Kidney (tissue), 14 donors: ENCODE data around the gene EEIG2. TPM values are rescaled to one million over a fixed set of nuclear protein-coding genes. Genes with fewer than 3 reads are reported as not detected.
A peak's percentile ranks its signal among the peaks of the same experiment; 100 is the strongest.
"Not testable (repeated sequence)": the region's sequence is repeated elsewhere in the genome, so short reads cannot be mapped to it uniquely, and the experiment has no call there.

Experiments
- DNase-seq, 5 donors: peaks; one replicate each; pipeline ENCODE4 v3.0.0-alpha.2; 2013 to 2020
- FAIRE-seq: peaks from 2 replicates; lab custom pipeline; 2012; peaks lifted over from hg19 to GRCh38; lab: Jason Lieb, UNC
- H3K27ac ChIP-seq, 2 donors: one replicate each; pipeline ENCODE4 v1.7.0; 2013; ENCODE audit warnings: low read depth in 2 of 2, low read length in 2 of 2, inconsistent platforms in 1 of 2
- H3K27me3 ChIP-seq: one replicate; pipeline ENCODE4 v1.7.1; 2013; ENCODE audit warnings: low read length, inconsistent platforms; ENCODE audit not compliant: control insufficient read depth, insufficient read depth
- H3K36me3 ChIP-seq, 3 donors: one replicate each; pipeline versions ENCODE4 v1.7.0 to v1.7.1; 2013; ENCODE audit warnings: low read length in 3 of 3, control low read depth in 1 of 3, inconsistent platforms in 1 of 3; ENCODE audit not compliant: insufficient read depth in 3 of 3, control insufficient read depth in 2 of 3
- H3K4me1 ChIP-seq, 3 donors: one replicate each; pipeline versions ENCODE4 v1.7.0 to v1.7.1; 2013; ENCODE audit warnings: low read length in 3 of 3, inconsistent platforms in 1 of 3, low read depth in 1 of 3; ENCODE audit not compliant: control insufficient read depth in 2 of 3, insufficient read depth in 2 of 3
- H3K4me3 ChIP-seq, 3 donors: one replicate each; pipeline versions ENCODE4 v1.7.0 to v1.8.1; 2013; ENCODE audit warnings: low read length in 3 of 3, control low read depth in 1 of 3, inconsistent platforms in 1 of 3
- H3K9ac ChIP-seq, 3 donors: one replicate each; pipeline versions ENCODE4 v1.7.0 to v1.7.1; 2013; ENCODE audit warnings: low read length in 3 of 3, control low read depth in 1 of 3, inconsistent platforms in 1 of 3
- H3K9me3 ChIP-seq, 3 donors: one replicate each; pipeline versions ENCODE4 v1.7.0 to v1.7.1; 2013; ENCODE audit warnings: low read length in 3 of 3, control low read depth in 1 of 3, inconsistent platforms in 1 of 3; ENCODE audit not compliant: control insufficient read depth in 2 of 3, insufficient read depth in 1 of 3
- intact Hi-C: fragments of 100-400 bp; cut with DNase I; formaldehyde crosslinking; loops from one replicate; pipeline ENCODE4 v1.11.1; 2022
- polyA plus RNA-seq: library from polyadenylated mRNA; stranded (reverse); fragments of 350-450 nt; fragmentation: Illumina TruSeq; extraction: RNeasy Lipid Tissue Mini Kit (QIAGEN cat#74804); gene quantifications from one replicate; pipeline ENCODE4 v1.2.3, GENCODE V29; 2014; ENCODE audit warnings: low read depth, low replicate concordance; ENCODE audit not compliant: insufficient read depth
- total RNA-seq: library from RNA; stranded (reverse); fragmentation: NEBNext Ultra II Directional; extraction: Animal tissue kit (Norgen Biotek cat#: 25700); gene quantifications from one replicate; pipeline ENCODE4 v1.2.1, GENCODE V29; 2021
- TF ChIP-seq, protein P1 (sequence below): IDR thresholded peaks from 3 replicates; pipeline ENCODE4 v1.5.1; 2012; ENCODE audit warnings: mild to moderate bottlenecking, moderate library complexity, borderline replicate concordance; ENCODE audit not compliant: insufficient read depth; ENCODE audit errors: extremely low read depth
- donor health status: control.
- donor health status: control.
- donor health status: control.
- donor health status: control.
- donor health status: control.
- donor health status: DM: yes; HTN: yes; CAD: no.
- donor health status: Normal renal cell carcinoma (clear cell type).

Gene EEIG2
- total and polyA plus RNA-seq, 2 donors from 2014 or later = 1.7 to 8.3 TPM

GRCh38 chr1:108533351-108534083 is 26.4 kb upstream of the EEIG2 start:
- Histone ChIP-seq H3K36me3 (no peaks in the 10 kb centered on the region), H3K27me3 (no peaks in the 10 kb centered on the region), H3K4me1 (no peaks in the 10 kb centered on the region), H3K4me3 (no peak overlapping the region), H3K27ac (no peak overlapping the region), H3K9ac (no peak overlapping the region), H3K9me3 (no peaks in the 10 kb centered on the region)
- FAIRE-seq = no peak
- peak in 2 of 5 donors; percentile 27 to 33 for DNase-seq
- intact Hi-C loops = no loop called here
- TF ChIP-seq, protein P1, sequence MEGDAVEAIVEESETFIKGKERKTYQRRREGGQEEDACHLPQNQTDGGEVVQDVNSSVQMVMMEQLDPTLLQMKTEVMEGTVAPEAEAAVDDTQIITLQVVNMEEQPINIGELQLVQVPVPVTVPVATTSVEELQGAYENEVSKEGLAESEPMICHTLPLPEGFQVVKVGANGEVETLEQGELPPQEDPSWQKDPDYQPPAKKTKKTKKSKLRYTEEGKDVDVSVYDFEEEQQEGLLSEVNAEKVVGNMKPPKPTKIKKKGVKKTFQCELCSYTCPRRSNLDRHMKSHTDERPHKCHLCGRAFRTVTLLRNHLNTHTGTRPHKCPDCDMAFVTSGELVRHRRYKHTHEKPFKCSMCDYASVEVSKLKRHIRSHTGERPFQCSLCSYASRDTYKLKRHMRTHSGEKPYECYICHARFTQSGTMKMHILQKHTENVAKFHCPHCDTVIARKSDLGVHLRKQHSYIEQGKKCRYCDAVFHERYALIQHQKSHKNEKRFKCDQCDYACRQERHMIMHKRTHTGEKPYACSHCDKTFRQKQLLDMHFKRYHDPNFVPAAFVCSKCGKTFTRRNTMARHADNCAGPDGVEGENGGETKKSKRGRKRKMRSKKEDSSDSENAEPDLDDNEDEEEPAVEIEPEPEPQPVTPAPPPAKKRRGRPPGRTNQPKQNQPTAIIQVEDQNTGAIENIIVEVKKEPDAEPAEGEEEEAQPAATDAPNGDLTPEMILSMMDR = no peak

GRCh38 chr1:108534759-108535158 is 25.1 kb upstream of the EEIG2 start:
- FAIRE-seq = no peak
- TF ChIP-seq, protein P1 = no peak
- DNase-seq = no peak
- intact Hi-C loops = no loop called here
- H3K27me3 ChIP-seq = no peaks in the 10 kb centered on the region
- no peaks in the 10 kb centered on the region for H3K4me1 ChIP-seq
- no peaks in the 10 kb centered on the region for H3K36me3 ChIP-seq
- H3K27ac ChIP-seq = no peak overlapping the region
- no peak overlapping the region for H3K4me3 ChIP-seq
- no peak overlapping the region for H3K9ac ChIP-seq
- no peaks in the 10 kb centered on the region for H3K9me3 ChIP-seq

DNA sequence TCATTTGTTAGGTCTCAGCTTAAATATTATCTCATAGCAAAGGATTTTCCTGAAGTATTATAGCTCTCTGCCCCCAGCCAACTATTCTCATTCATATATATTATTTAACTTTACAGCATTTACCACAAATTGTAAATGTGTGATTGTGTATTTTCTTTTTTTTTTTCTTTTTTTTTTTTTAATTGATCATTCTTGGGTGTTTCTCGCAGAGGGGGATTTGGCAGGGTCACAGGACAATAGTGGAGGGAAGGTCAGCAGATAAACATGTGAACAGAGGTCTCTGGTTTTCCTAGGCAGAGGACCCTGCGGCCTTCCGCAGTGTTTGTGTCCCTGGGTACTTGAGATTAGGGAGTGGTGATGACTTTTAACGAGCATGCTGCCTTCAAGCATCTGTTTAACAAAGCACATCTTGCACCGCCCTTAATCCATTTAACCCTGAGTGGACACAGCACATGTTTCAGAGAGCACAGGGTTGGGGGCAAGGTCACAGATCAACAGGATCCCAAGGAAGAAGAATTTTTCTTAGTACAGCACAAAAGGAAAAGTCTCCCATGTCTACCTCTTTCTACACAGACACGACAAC is 24.5 kb upstream of the EEIG2 start:
- DNase-seq, H3K4me3 ChIP-seq, H3K4me1 ChIP-seq, FAIRE-seq, intact Hi-C loops, H3K36me3 ChIP-seq, H3K27ac ChIP-seq, H3K9ac ChIP-seq, H3K9me3 ChIP-seq, H3K27me3 ChIP-seq: not testable (repeated sequence)

GRCh38 chr1:108536021-108536420 is 23.9 kb upstream of the EEIG2 start:
- H3K9me3 ChIP-seq, intact Hi-C loops, H3K27me3 ChIP-seq, FAIRE-seq, H3K4me3 ChIP-seq, H3K9ac ChIP-seq, H3K4me1 ChIP-seq, H3K36me3 ChIP-seq, H3K27ac ChIP-seq: not testable (repeated sequence)
- DNase-seq = peak in 1 of 5 donors; percentile 44

DNA sequence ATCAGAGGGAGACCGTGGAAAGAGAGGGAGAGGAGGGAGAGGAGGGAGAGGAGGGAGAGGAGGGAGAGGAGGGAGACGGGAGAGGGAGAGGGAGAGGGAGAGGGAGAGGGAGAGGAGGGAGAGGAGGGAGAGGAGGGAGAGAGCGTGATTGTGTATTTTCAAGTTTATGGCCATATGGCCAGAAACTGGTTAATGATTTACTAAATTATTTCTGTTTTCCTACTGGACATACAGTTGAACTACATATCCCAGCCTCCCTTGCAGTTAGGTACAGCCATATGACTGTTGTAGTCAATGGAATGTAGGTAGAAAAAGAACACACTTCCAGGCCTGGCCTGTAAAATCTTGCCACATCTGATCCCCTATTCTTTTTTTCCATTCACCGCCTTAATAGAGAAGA is 23.1 kb upstream of the EEIG2 start:
- intact Hi-C loops, H3K9ac ChIP-seq, FAIRE-seq, H3K36me3 ChIP-seq, H3K27ac ChIP-seq, H3K4me1 ChIP-seq, H3K27me3 ChIP-seq, H3K4me3 ChIP-seq, H3K9me3 ChIP-seq: not testable (repeated sequence)
- DNase-seq = peak in 1 of 5 donors; percentile 25
